ENCODE results near the gene GNG12.

Gene GNG12

GRCh38 chr1:67752306-67752705 lies 81.0 kb downstream of the GNG12 start:
- DNase-seq (ENCODE audit: low read depth): no peak

- DNase-seq (ENCODE audit: low read depth): no peak
Observed at GRCh38 chr1:67750691-67751054, 82.6 kb downstream of the GNG12 start.

- no peak for DNase-seq (ENCODE audit: low read depth)
Observed at GRCh38 chr1:67749844-67750690, 83.2 kb downstream of the GNG12 start.

- no peak for DNase-seq (ENCODE audit: low read depth)
Observed at GRCh38 chr1:67749263-67749843, 83.9 kb downstream of the GNG12 start.

GRCh38 chr1:67748630-67749029 lies 84.6 kb downstream of the GNG12 start:
- DNase-seq (ENCODE audit: low read depth): no peak

GRCh38 chr1:67747671-67748546 lies 85.4 kb downstream of the GNG12 start:
- no peak for DNase-seq (ENCODE audit: low read depth)

- DNase-seq (ENCODE audit: low read depth): no peak
Observed at GRCh38 chr1:67745875-67746698, 87.2 kb downstream of the GNG12 start.

GRCh38 chr1:67743072-67743725 lies 90.1 kb downstream of the GNG12 start:
- DNase-seq (ENCODE audit: low read depth): no peak

GRCh38 chr1:67741736-67742135 lies 91.5 kb downstream of the GNG12 start:
- no peak for DNase-seq (ENCODE audit: low read depth)

- DNase-seq (ENCODE audit: low read depth): no peak
Observed at GRCh38 chr1:67741121-67741520, 92.1 kb downstream of the GNG12 start.

GRCh38 chr1:67740543-67740942 lies 92.7 kb downstream of the GNG12 start:
- no peak for DNase-seq (ENCODE audit: low read depth)

- no peak for DNase-seq (ENCODE audit: low read depth)
Observed at GRCh38 chr1:67739361-67739760, 93.9 kb downstream of the GNG12 start.

- DNase-seq (ENCODE audit: low read depth): no peak
Observed at GRCh38 chr1:67738401-67738800, 94.9 kb downstream of the GNG12 start.

GRCh38 chr1:67737875-67738274 lies 95.4 kb downstream of the GNG12 start:
- DNase-seq (ENCODE audit: low read depth): no peak

- no peak for DNase-seq (ENCODE audit: low read depth)
Observed at GRCh38 chr1:67736750-67737149, 96.5 kb downstream of the GNG12 start.

- no peak for DNase-seq (ENCODE audit: low read depth)
Observed at GRCh38 chr1:67735806-67736627, 97.2 kb downstream of the GNG12 start.

GRCh38 chr1:67735206-67735605 lies 98.1 kb downstream of the GNG12 start:
- no peak for DNase-seq (ENCODE audit: low read depth)

GRCh38 chr1:67734323-67734690 lies 99.0 kb downstream of the GNG12 start:
- DNase-seq (ENCODE audit: low read depth): no peak

GRCh38 chr1:67733681-67734322 lies 99.5 kb downstream of the GNG12 start:
- no peak for DNase-seq (ENCODE audit: low read depth)

GRCh38 chr1:67732750-67733151 lies 100.5 kb downstream of the GNG12 start:
- DNase-seq (ENCODE audit: low read depth): no peak

All from stimulated activated CD4-positive, alpha-beta T cell treated with anti-CD3 and anti-CD28 coated beads, Interleukin-2, amount 100 ng/mL, for 4 hours (primary cell).